NT2/D1 (cell line): ENCODE data around the gene CYTIP.

ENCODE experiments used
- SUZ12 ChIP-seq: IDR thresholded peaks from 2 replicates; pipeline ENCODE4 v1.6.1; 2011; ENCODE audit not compliant: insufficient read length, insufficient read depth; ENCODE audit errors: extremely low read depth
- YY1 ChIP-seq: IDR thresholded peaks from 2 replicates; pipeline ENCODE4 v1.6.1; 2011; ENCODE audit not compliant: insufficient read length, insufficient read depth
- ZNF274 ChIP-seq: IDR thresholded peaks from 2 replicates; pipeline ENCODE4 v1.6.1; 2011; ENCODE audit warnings: mild to moderate bottlenecking, low read depth, low read length

DNA sequence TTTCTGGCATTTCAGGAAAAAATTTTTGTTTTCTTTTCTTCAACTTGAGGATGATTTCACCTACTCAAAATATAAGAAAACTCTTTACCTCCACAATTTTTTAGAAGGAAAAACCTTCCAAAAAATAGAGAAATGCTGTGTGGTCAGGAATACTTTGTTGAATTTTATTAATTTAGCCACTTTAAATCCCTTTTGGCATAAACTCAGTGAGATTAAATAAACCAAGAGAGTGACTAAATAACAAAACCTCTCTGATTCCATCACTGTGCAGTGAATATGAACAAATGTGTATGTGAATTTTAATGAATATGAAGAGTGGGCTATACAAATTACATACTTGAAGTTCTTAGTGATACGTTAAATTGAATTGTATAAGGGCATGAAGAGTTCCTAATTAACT lies 25.8 kb upstream of the CYTIP start:
- TF ChIP-seq SUZ12 (no peak), YY1 (no peak), ZNF274 (no peak)
